Testis (tissue), 3 donors: ENCODE results near the gene ASB2. TPM values are rescaled to one million over a fixed set of nuclear protein-coding genes. Genes with fewer than 3 reads are reported as not detected.

ENCODE experiments used
- DNase-seq: peaks from one replicate; pipeline ENCODE4 v3.0.0-alpha.2; 2019
- H3K27ac ChIP-seq, 2 donors: fragments of 200-600 bp; sonication (generic); one replicate each; pipeline ENCODE4 v1.5.1; 2019
- H3K27me3 ChIP-seq: fragments of 200-600 bp; sonication (generic); one replicate; pipeline ENCODE4 v1.5.1; 2019
- H3K36me3 ChIP-seq: fragments of 200-600 bp; sonication (generic); one replicate; pipeline ENCODE4 v1.5.1; 2017; ENCODE audit warnings: low read depth; ENCODE audit errors: missing control alignments
- H3K4me1 ChIP-seq: fragments of 200-600 bp; sonication (generic); one replicate; pipeline ENCODE4 v1.5.1; 2019
- H3K4me3 ChIP-seq, 2 donors: fragments of 200-600 bp; sonication (generic); one replicate each; pipeline ENCODE4 v1.5.1; 2017 to 2019
- H3K9me3 ChIP-seq: fragments of 200-600 bp; sonication (generic); one replicate; pipeline ENCODE4 v1.5.1; 2017
- POLR2A ChIP-seq: fragments of 450-650 bp; IDR thresholded peaks from one replicate; pipeline ENCODE4 v1.6.1; 2017; ENCODE audit warnings: antibody characterized with exemption, mild to moderate bottlenecking, moderate library complexity
- whole genome bisulfite sequencing, 2 donors: methylation state at CpG; one replicate each; pipeline ENCODE4 v1.1.5; 2018; 5-methylcytosine and 5-hydroxymethylcytosine counted together
- intact Hi-C: fragments of 100-400 bp; cut with DNase I; formaldehyde crosslinking; loops from one replicate; pipeline ENCODE4 v1.15.1; 2023; ENCODE audit warnings: low total_unique reads
- polyA plus RNA-seq: library from polyadenylated mRNA; stranded (reverse); fragments of 350-450 nt; fragmentation: Illumina TruSeq; extraction: RNeasy Lipid Tissue Mini Kit (QIAGEN cat#74804); gene quantifications from one replicate; pipeline ENCODE4 v1.2.3, GENCODE V29; 2014; ENCODE audit warnings: low read depth, low replicate concordance; ENCODE audit not compliant: insufficient read depth
- total RNA-seq, 2 donors: library from RNA; depleted of rRNA; stranded (reverse); fragments of >200 nt; gene quantifications; one replicate each; pipeline ENCODE4 v1.2.3, GENCODE V29; 2016
- TF ChIP-seq, protein P1 (sequence below), 3 experiments: fragments of 450-650 bp in 2 of 3; fragments of 200-600 bp in 1 of 3; sonication (generic) in 1 of 3; IDR thresholded peaks; one replicate each; pipeline ENCODE4 v1.5.1; 2016 to 2019; ENCODE audit warnings: antibody characterized with exemption in 3 of 3, mild to moderate bottlenecking in 2 of 3, moderate library complexity in 1 of 3

The ASB2 gene
- total and polyA plus RNA-seq, 3 donors from 2014 or later = 3.5 to 4.3 (median 3.7) TPM

GRCh38 chr14:93953739-93954515 is 22.4 kb downstream of the ASB2 start:
- Histone ChIP-seq H3K27ac (no peak overlapping the region), H3K4me3 (no peak overlapping the region), H3K27me3 (no peaks in the 10 kb centered on the region), H3K36me3 (no peaks in the 10 kb centered on the region), H3K9me3 (no peaks in the 10 kb centered on the region), H3K4me1 (no peaks in the 10 kb centered on the region)
- intact Hi-C loops = no loop called here
- 87% methylated on average over 16 to 18 of the region's 18 CpGs for WGBS, 2 donors
- no peak for TF ChIP-seq POLR2A
- TF ChIP-seq, protein P1, sequence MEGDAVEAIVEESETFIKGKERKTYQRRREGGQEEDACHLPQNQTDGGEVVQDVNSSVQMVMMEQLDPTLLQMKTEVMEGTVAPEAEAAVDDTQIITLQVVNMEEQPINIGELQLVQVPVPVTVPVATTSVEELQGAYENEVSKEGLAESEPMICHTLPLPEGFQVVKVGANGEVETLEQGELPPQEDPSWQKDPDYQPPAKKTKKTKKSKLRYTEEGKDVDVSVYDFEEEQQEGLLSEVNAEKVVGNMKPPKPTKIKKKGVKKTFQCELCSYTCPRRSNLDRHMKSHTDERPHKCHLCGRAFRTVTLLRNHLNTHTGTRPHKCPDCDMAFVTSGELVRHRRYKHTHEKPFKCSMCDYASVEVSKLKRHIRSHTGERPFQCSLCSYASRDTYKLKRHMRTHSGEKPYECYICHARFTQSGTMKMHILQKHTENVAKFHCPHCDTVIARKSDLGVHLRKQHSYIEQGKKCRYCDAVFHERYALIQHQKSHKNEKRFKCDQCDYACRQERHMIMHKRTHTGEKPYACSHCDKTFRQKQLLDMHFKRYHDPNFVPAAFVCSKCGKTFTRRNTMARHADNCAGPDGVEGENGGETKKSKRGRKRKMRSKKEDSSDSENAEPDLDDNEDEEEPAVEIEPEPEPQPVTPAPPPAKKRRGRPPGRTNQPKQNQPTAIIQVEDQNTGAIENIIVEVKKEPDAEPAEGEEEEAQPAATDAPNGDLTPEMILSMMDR (IDR thresholded peaks at IDR 0.05) = no peak
- DNase-seq = no peak

DNA sequence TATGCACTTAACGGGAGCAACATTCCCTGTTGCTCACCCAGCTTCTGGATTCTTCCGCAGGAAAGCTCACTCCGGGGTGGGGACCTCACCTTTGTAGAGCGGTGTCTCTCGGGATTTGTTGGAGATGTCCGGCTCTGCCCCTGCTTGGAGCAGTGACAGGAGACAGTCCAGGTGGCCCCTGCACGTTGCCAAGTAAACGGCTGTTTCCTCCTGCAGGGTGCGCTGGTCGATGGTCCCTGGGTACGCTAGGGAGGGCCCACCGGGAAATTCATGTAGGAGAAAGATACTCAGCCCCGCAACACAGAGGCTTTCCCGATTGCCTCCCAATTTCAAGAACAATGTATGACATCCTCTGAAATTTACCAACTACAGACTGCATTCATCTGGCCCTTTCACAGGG is 23.1 kb downstream of the ASB2 start:
- intact Hi-C loops = no loop called here
- no peak for DNase-seq
- H3K36me3 ChIP-seq = no peaks in the 10 kb centered on the region
- no peak overlapping the region for H3K27ac ChIP-seq
- no peaks in the 10 kb centered on the region for H3K27me3 ChIP-seq
- no peaks in the 10 kb centered on the region for H3K9me3 ChIP-seq
- H3K4me3 ChIP-seq = no peak overlapping the region
- no peak for TF ChIP-seq POLR2A
- TF ChIP-seq, protein P1 (IDR thresholded peaks at IDR 0.05) = no peak
- 78 to 79% methylated on average over 13 to 14 of the region's 14 CpGs for WGBS, 2 donors
- H3K4me1 ChIP-seq = no peaks in the 10 kb centered on the region

- H3K4me3 ChIP-seq = no peak overlapping the region
- no peak for TF ChIP-seq POLR2A
- TF ChIP-seq, protein P1 (IDR thresholded peaks at IDR 0.05) = no peak
- no peaks in the 10 kb centered on the region for H3K36me3 ChIP-seq
- no peaks in the 10 kb centered on the region for H3K9me3 ChIP-seq
- 95 to 96% methylated on average over 3 of the region's 3 CpGs for WGBS, 2 donors
- H3K27me3 ChIP-seq = no peaks in the 10 kb centered on the region
- no peak for DNase-seq
- no peaks in the 10 kb centered on the region for H3K4me1 ChIP-seq
- intact Hi-C loops = no loop called here
- no peak overlapping the region for H3K27ac ChIP-seq
Observed at GRCh38 chr14:93952829-93953228, 23.5 kb downstream of the ASB2 start.

GRCh38 chr14:93951635-93952540 is 24.5 kb downstream of the ASB2 start:
- no peak for DNase-seq
- H3K27me3 ChIP-seq = no peaks in the 10 kb centered on the region
- intact Hi-C loops = no loop called here
- no peak for TF ChIP-seq POLR2A
- H3K9me3 ChIP-seq = no peaks in the 10 kb centered on the region
- H3K36me3 ChIP-seq = no peaks in the 10 kb centered on the region
- H3K4me1 ChIP-seq = no peaks in the 10 kb centered on the region
- H3K4me3 ChIP-seq = no peak overlapping the region
- H3K27ac ChIP-seq = no peak overlapping the region
- WGBS, 2 donors = 70% methylated on average over 4 to 7 of the region's 7 CpGs

GRCh38 chr14:93950948-93951634 is 25.3 kb downstream of the ASB2 start:
- H3K36me3 ChIP-seq = no peaks in the 10 kb centered on the region
- H3K9me3 ChIP-seq = no peaks in the 10 kb centered on the region
- no peaks in the 10 kb centered on the region for H3K27me3 ChIP-seq
- no peak for DNase-seq
- TF ChIP-seq POLR2A = no peak
- TF ChIP-seq, protein P1 (IDR thresholded peaks at IDR 0.05) = no peak
- H3K4me1 ChIP-seq = no peaks in the 10 kb centered on the region
- WGBS, 2 donors = 83 to 90% methylated on average over 9 to 20 of the region's 20 CpGs
- no peak overlapping the region for H3K4me3 ChIP-seq
- intact Hi-C loops = no loop called here
- H3K27ac ChIP-seq = no peak overlapping the region
